Measurements from ENCODE around the gene CEP43. TPM values are rescaled to one million over a fixed set of nuclear protein-coding genes. Genes with fewer than 3 reads are reported as not detected.

The CEP43 gene
- total and polyA plus RNA-seq, 10 of the 15 experiments (the other 5 are each of a cell fraction or from before 2014, with no cell fraction given): 7.7 to 49.9 (median 24.6) TPM

GRCh38 chr6:166956444-166957086 lies 42.6 kb upstream of the CEP43 start, which contains the start of gene RNASET2:
Gene RNASET2, minus strand, starts transcription at chr6:166956550. Its CDS starts 368 bp downstream, at chr6:166956182.
- Histone ChIP-seq H3K4me1 (ENCODE audit: control insufficient read depth, insufficient read depth, low read length) (peaks cover 49% of the 10 kb centered on the region), H2AFZ (ENCODE audit: control insufficient read depth, low read depth, low read length) (peak within 1 kb of the TSS; percentile 59), H3K36me3 (ENCODE audit: control insufficient read depth in 2 of 2, insufficient read depth in 2 of 2, low read length in 1 of 2) (peaks cover 3% of the 10 kb centered on the region in 2 experiments; a peak in 3 of 4 replicates), H3K4me2 (ENCODE audit: control insufficient read depth, insufficient read depth) (peak within 1 kb of the TSS; percentile 85), H3K27ac (ENCODE audit: control insufficient read depth, insufficient read depth) (peak within 1 kb of the TSS; percentile 94), H3K27me3 (replicated peaks in 1 of 2; ENCODE audit: control insufficient read depth in 2 of 2, insufficient read depth in 2 of 2, low read length in 1 of 2) (no peaks in the 10 kb centered on the region), H3K79me2 (ENCODE audit: control insufficient read depth, insufficient read depth, low read length) (peaks cover 50% of the 10 kb centered on the region), H4K20me1 (ENCODE audit: control insufficient read depth, insufficient read depth) (no peaks in the 10 kb centered on the region), H3K9ac (ENCODE audit: control insufficient read depth, insufficient read depth, low read length) (peak within 1 kb of the TSS; percentile 83), H3K9me3 (replicated peaks; ENCODE audit: control insufficient read depth, insufficient read depth, low read length) (no peaks in the 10 kb centered on the region), H3K4me3 (peak within 1 kb of the TSS; percentile 94)
- SMC1A ChIA-PET (ENCODE audit: uncharacterized antibody, unreplicated experiment): interaction anchor here (0.9 to 6.3 kb wide), 10 partner anchors 13 to 167 kb away, joined by 3 to 85 read pairs (median 4); partner anchors contain the start of genes CCR6 and CEP43
- CTCF ChIA-PET: interaction anchor here (0.9 to 10.8 kb wide), 5 partner anchors 33 to 167 kb away, joined by 3 to 139 read pairs (median 4); no protein-coding TSS in a partner anchor
- RAD21 ChIA-PET (ENCODE audit: unreplicated experiment): interaction anchor here (0.6 to 8.0 kb wide), 18 partner anchors 13 to 195 kb away, joined by 3 to 79 read pairs (median 6); partner anchors contain the start of genes CCR6 and CEP43
- under 1% methylated on average over 59 of the region's 71 CpGs for WGBS (ENCODE audit: insufficient coverage, insufficient replicate concordance, low lambda C conversion rate, missing lambda C conversion rate)
- TSS peak; percentile 76 for BruUV-seq (replicated peaks)
- peak; percentile 83 for ATAC-seq
- DNase-seq (ENCODE audit: low read depth, low spot score): no peak
- intact Hi-C loops (cut with micrococcal nuclease; ENCODE audit: unreplicated experiment): loop anchor here (5.0 to 10.0 kb wide), 2 partner anchors 91 to 168 kb away; partner anchors contain the start of gene CCR6
- no peak for FAIRE-seq
- in situ Hi-C loops (cut with MboI): no loop called here
- POLR2A ChIA-PET: interaction anchor here (0.6 to 2.0 kb wide), 9 partner anchors 7 to 195 kb away, joined by 3 to 9 read pairs (median 5); partner anchors contain the start of gene CEP43
- peak; percentile 11 for TF ChIP-seq BCL3 (IDR thresholded peaks at IDR 0.05; ENCODE audit: borderline replicate concordance, insufficient read depth, low read depth, low read length, poor library complexity, severe bottlenecking)
- peak; percentile 65 for TF ChIP-seq YY1 (IDR thresholded peaks at IDR 0.05; ENCODE audit: low read depth, low read length)
- TF ChIP-seq EP300 (IDR thresholded peaks at IDR 0.05; ENCODE audit: borderline replicate concordance in 1 of 2, control insufficient read depth in 1 of 2, low read depth in 2 of 2, low read length in 2 of 2): no peak
- no peak for TF ChIP-seq ZNF274 (IDR thresholded peaks at IDR 0.05; ENCODE audit: insufficient read depth, insufficient read length)
- TF ChIP-seq DPF2 (IDR thresholded peaks at IDR 0.05): peak; percentile 62; the same call in 1 of the 2 replicates
- TF ChIP-seq MXI1 (IDR thresholded peaks at IDR 0.05; ENCODE audit: low read depth, low read length): peak; percentile 78
- TF ChIP-seq ZNF592 (IDR thresholded peaks at IDR 0.05): no peak
- 0 out of 2 replicates have a peak, but pooled peaks have one; percentile 51 for TF ChIP-seq RB1 (IDR thresholded peaks at IDR 0.05; ENCODE audit: borderline replicate concordance)
- TF ChIP-seq SP1 (IDR thresholded peaks at IDR 0.05; ENCODE audit: low read depth, low read length): peak; percentile 46
- no peak; the same call in 1 of the 2 replicates for TF ChIP-seq ZNF687 (IDR thresholded peaks at IDR 0.05)
- TF ChIP-seq ZNF217 (IDR thresholded peaks at IDR 0.05): 0 out of 2 replicates have a peak, but pooled peaks have one; percentile 75
- no peak; the same call in 1 of the 2 replicates for TF ChIP-seq TCF3 (IDR thresholded peaks at IDR 0.05; ENCODE audit: borderline replicate concordance, insufficient read depth, low read depth, low read length)
